Measurements from ENCODE around the gene SPINDOC.

SPINDOC gene

DNA sequence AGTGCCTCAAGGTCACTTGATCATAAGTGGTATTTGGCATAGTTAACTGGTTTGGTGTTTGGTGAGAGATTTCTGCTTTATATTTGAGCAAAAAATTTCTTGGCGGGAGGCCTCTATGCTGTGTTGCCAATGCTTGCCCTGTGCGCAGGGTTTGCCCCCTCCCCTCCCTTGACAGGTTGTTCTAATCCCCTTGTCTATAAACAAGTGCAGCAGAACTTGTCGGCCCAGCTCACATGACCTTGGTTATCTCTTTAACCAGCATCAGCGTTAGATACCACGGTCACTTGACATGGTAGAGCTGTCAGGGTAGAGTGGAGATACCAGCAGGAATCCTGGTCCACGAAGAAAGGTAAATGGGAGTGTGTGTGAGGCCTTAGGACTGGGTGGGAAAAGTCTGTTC is 61.3 kb downstream of the SPINDOC start:
- H4K20me1 ChIP-seq (ENCODE audit: insufficient read depth, low read length) = no peaks in the 10 kb centered on the region
- H3K27me3 ChIP-seq (ENCODE audit: insufficient read depth, low read length) = no peaks in the 10 kb centered on the region
- no peak for TF ChIP-seq CTCF (IDR thresholded peaks at IDR 0.05; ENCODE audit: low read length)
- no peak for TF ChIP-seq EZH2 (IDR thresholded peaks at IDR 0.05; ENCODE audit: borderline replicate concordance, low read length)
- H3K9me3 ChIP-seq (ENCODE audit: low read length) = no peaks in the 10 kb centered on the region
- H3F3A ChIP-seq (ENCODE audit: insufficient read depth, low read length) = no peaks in the 10 kb centered on the region
- H3K9ac ChIP-seq (ENCODE audit: low read length) = no peak overlapping the region
- no peak overlapping the region for H3K4me2 ChIP-seq (ENCODE audit: low read length)
- peaks cover 41% of the 10 kb centered on the region for H3K79me2 ChIP-seq (ENCODE audit: insufficient read depth, low read length)
- H3K36me3 ChIP-seq (ENCODE audit: insufficient read depth, low read length) = peaks cover 26% of the 10 kb centered on the region; the same call in 1 of the 2 replicates
- no peak overlapping the region for H3K27ac ChIP-seq (ENCODE audit: low read depth, low read length, poor library complexity, severe bottlenecking)
- H2AFZ ChIP-seq (ENCODE audit: low read length) = no peak overlapping the region
- H3K4me3 ChIP-seq (ENCODE audit: low read depth, low read length, poor library complexity, severe bottlenecking) = no peak overlapping the region
- H3K9me2 ChIP-seq (ENCODE audit: low read depth, low read length) = no peaks in the 10 kb centered on the region
- peaks cover 13% of the 10 kb centered on the region for H3K4me1 ChIP-seq (ENCODE audit: insufficient read depth, low read length, severe bottlenecking)

GRCh38 chr11:63875506-63876065 is 62.3 kb downstream of the SPINDOC start:
- no peak overlapping the region for H3K27ac ChIP-seq (ENCODE audit: low read depth, low read length, poor library complexity, severe bottlenecking)
- peaks cover 9% of the 10 kb centered on the region for H3K4me1 ChIP-seq (ENCODE audit: insufficient read depth, low read length, severe bottlenecking)
- H3K79me2 ChIP-seq (ENCODE audit: insufficient read depth, low read length) = peaks cover 45% of the 10 kb centered on the region
- no peaks in the 10 kb centered on the region for H4K20me1 ChIP-seq (ENCODE audit: insufficient read depth, low read length)
- peaks cover 18% of the 10 kb centered on the region; the same call in 1 of the 2 replicates for H3K36me3 ChIP-seq (ENCODE audit: insufficient read depth, low read length)
- H3K9me3 ChIP-seq (ENCODE audit: low read length) = no peaks in the 10 kb centered on the region
- H3K9me2 ChIP-seq (ENCODE audit: low read depth, low read length) = no peaks in the 10 kb centered on the region
- no peaks in the 10 kb centered on the region for H3K27me3 ChIP-seq (ENCODE audit: insufficient read depth, low read length)
- no peak overlapping the region for H2AFZ ChIP-seq (ENCODE audit: low read length)
- no peak overlapping the region for H3K4me2 ChIP-seq (ENCODE audit: low read length)
- H3K9ac ChIP-seq (ENCODE audit: low read length) = no peak overlapping the region
- H3F3A ChIP-seq (ENCODE audit: insufficient read depth, low read length) = no peaks in the 10 kb centered on the region
- H3K4me3 ChIP-seq (ENCODE audit: low read depth, low read length, poor library complexity, severe bottlenecking) = no peak overlapping the region
- TF ChIP-seq CTCF (IDR thresholded peaks at IDR 0.05; ENCODE audit: low read length) = no peak
- no peak for TF ChIP-seq EZH2 (IDR thresholded peaks at IDR 0.05; ENCODE audit: borderline replicate concordance, low read length)

- H2AFZ ChIP-seq (ENCODE audit: low read length) = no peak overlapping the region
- H4K20me1 ChIP-seq (ENCODE audit: insufficient read depth, low read length) = no peaks in the 10 kb centered on the region
- TF ChIP-seq EZH2 (IDR thresholded peaks at IDR 0.05; ENCODE audit: borderline replicate concordance, low read length) (no peak), CTCF (IDR thresholded peaks at IDR 0.05; ENCODE audit: low read length) (no peak)
- H3K27ac ChIP-seq (ENCODE audit: low read depth, low read length, poor library complexity, severe bottlenecking) = no peak overlapping the region
- peaks cover 18% of the 10 kb centered on the region; the same call in 1 of the 2 replicates for H3K36me3 ChIP-seq (ENCODE audit: insufficient read depth, low read length)
- H3K9ac ChIP-seq (ENCODE audit: low read length) = no peak overlapping the region
- H3K4me3 ChIP-seq (ENCODE audit: low read depth, low read length, poor library complexity, severe bottlenecking) = no peak overlapping the region
- no peak overlapping the region for H3K4me2 ChIP-seq (ENCODE audit: low read length)
- no peaks in the 10 kb centered on the region for H3K9me3 ChIP-seq (ENCODE audit: low read length)
- peaks cover 45% of the 10 kb centered on the region for H3K79me2 ChIP-seq (ENCODE audit: insufficient read depth, low read length)
- H3K27me3 ChIP-seq (ENCODE audit: insufficient read depth, low read length) = no peaks in the 10 kb centered on the region
- no peaks in the 10 kb centered on the region for H3K9me2 ChIP-seq (ENCODE audit: low read depth, low read length)
- no peaks in the 10 kb centered on the region for H3F3A ChIP-seq (ENCODE audit: insufficient read depth, low read length)
- H3K4me1 ChIP-seq (ENCODE audit: insufficient read depth, low read length, severe bottlenecking) = peaks cover 11% of the 10 kb centered on the region
Observed at GRCh38 chr11:63876616-63877015, 63.4 kb downstream of the SPINDOC start.
